Mesenchymal stem cell (in vitro differentiated cells and primary cell): Measurements from ENCODE around the gene UBXN7.

Experiments used
- DNase-seq: peaks from one replicate; pipeline ENCODE4 v3.0.0-alpha.2; 2013
- H2AFZ ChIP-seq: one replicate; pipeline ENCODE4 v1.6.1; 2013; ENCODE audit warnings: low read depth, mild to moderate bottlenecking, control low read depth, inconsistent platforms, low read length, moderate library complexity
- H2AK5ac ChIP-seq: 2 replicates; pipeline ENCODE4 v1.6.1; 2013; ENCODE audit warnings: low read length, moderate library complexity, mild to moderate bottlenecking, inconsistent platforms; ENCODE audit not compliant: severe bottlenecking
- H2BK120ac ChIP-seq: one replicate; pipeline ENCODE4 v1.6.1; 2013; ENCODE audit warnings: low read depth, mild to moderate bottlenecking, inconsistent platforms, low read length, moderate library complexity
- H2BK12ac ChIP-seq, 2 experiments: one replicate each; pipeline ENCODE4 v1.6.1; 2013; ENCODE audit warnings: inconsistent platforms in 2 of 2, low read length in 2 of 2, mild to moderate bottlenecking in 2 of 2, moderate library complexity in 2 of 2, control low read depth in 1 of 2
- H2BK15ac ChIP-seq: one replicate; pipeline ENCODE4 v1.6.1; 2013; ENCODE audit warnings: mild to moderate bottlenecking, low read depth, inconsistent platforms; ENCODE audit not compliant: poor library complexity, severe bottlenecking
- H2BK5ac ChIP-seq: 2 replicates; pipeline ENCODE4 v1.6.1; 2013; ENCODE audit warnings: low read depth, mild to moderate bottlenecking, low read length, control low read depth, inconsistent platforms; ENCODE audit not compliant: poor library complexity, severe bottlenecking
- H3K14ac ChIP-seq, 2 experiments: one replicate each; pipeline ENCODE4 v1.6.1; 2013; ENCODE audit warnings: inconsistent platforms in 2 of 2, low read length in 2 of 2, control low read depth in 1 of 2, mild to moderate bottlenecking in 1 of 2, moderate library complexity in 1 of 2
- H3K18ac ChIP-seq, 2 experiments: one replicate each; pipeline ENCODE4 v1.6.1; 2013; ENCODE audit warnings: inconsistent platforms in 2 of 2, low read length in 2 of 2, control low read depth in 1 of 2, low read depth in 1 of 2, mild to moderate bottlenecking in 1 of 2
- H3K23ac ChIP-seq, 2 experiments: one replicate each; pipeline ENCODE4 v1.6.1; 2013; ENCODE audit warnings: inconsistent platforms in 2 of 2, low read length in 2 of 2, mild to moderate bottlenecking in 2 of 2, moderate library complexity in 2 of 2, control low read depth in 1 of 2
- H3K27ac ChIP-seq: 2 replicates; pipeline ENCODE4 v1.5.1; 2013; ENCODE audit warnings: mild to moderate bottlenecking, moderate library complexity, low read length, control low read depth, inconsistent platforms; ENCODE audit not compliant: poor library complexity, severe bottlenecking
- H3K27me3 ChIP-seq, 2 experiments: 2 replicates each; pipeline versions ENCODE4 v1.6.1 to v1.7.0; 2013; ENCODE audit warnings: low read length in 2 of 2, mild to moderate bottlenecking in 2 of 2, moderate library complexity in 2 of 2, control low read depth in 1 of 2, inconsistent platforms in 1 of 2; ENCODE audit not compliant: control insufficient read depth in 1 of 2, insufficient read depth in 1 of 2
- H3K36me3 ChIP-seq, 2 experiments: 2 replicates each; pipeline versions ENCODE4 v1.6.1 to v1.7.0; 2013; ENCODE audit warnings: low read length in 2 of 2, control low read depth in 1 of 2, inconsistent platforms in 1 of 2, low read depth in 1 of 2, mild to moderate bottlenecking in 1 of 2; ENCODE audit not compliant: insufficient read depth in 2 of 2, control insufficient read depth in 1 of 2
- H3K4ac ChIP-seq, 2 experiments: one replicate each; pipeline ENCODE4 v1.6.1; 2013; ENCODE audit warnings: inconsistent platforms in 2 of 2, low read length in 2 of 2, mild to moderate bottlenecking in 2 of 2, moderate library complexity in 2 of 2, control low read depth in 1 of 2, low read depth in 1 of 2
- H3K4me1 ChIP-seq: 2 replicates; pipeline ENCODE4 v1.6.1; 2013; ENCODE audit warnings: low read depth, low read length, control low read depth; ENCODE audit not compliant: control insufficient read depth, insufficient read depth
- H3K4me2 ChIP-seq: 2 replicates; pipeline ENCODE4 v1.6.1; 2013; ENCODE audit warnings: low read length, mild to moderate bottlenecking, inconsistent platforms; ENCODE audit not compliant: poor library complexity, severe bottlenecking
- H3K4me3 ChIP-seq, 2 experiments: 2 replicates each; pipeline versions ENCODE4 v1.5.1 to v1.7.0; 2013; ENCODE audit warnings: low read length in 2 of 2, mild to moderate bottlenecking in 2 of 2, control low read depth in 1 of 2, low read depth in 1 of 2; ENCODE audit not compliant: insufficient read depth in 1 of 2
- H3K79me1 ChIP-seq: replicated peaks from 2 replicates; pipeline ENCODE4 v1.6.1; 2013; ENCODE audit warnings: mild to moderate bottlenecking, control low read depth, low read length, inconsistent platforms; ENCODE audit not compliant: poor library complexity, severe bottlenecking
- H3K9ac ChIP-seq: 2 replicates; pipeline ENCODE4 v1.7.0; 2013; ENCODE audit warnings: mild to moderate bottlenecking, low read length, moderate library complexity
- H3K9me3 ChIP-seq: 2 replicates; pipeline ENCODE4 v1.7.0; 2013; ENCODE audit warnings: mild to moderate bottlenecking, low read length; ENCODE audit not compliant: control insufficient read depth
- H4K8ac ChIP-seq: one replicate; pipeline ENCODE4 v1.6.1; 2013; ENCODE audit warnings: inconsistent platforms, mild to moderate bottlenecking, low read length, moderate library complexity
- H4K91ac ChIP-seq: one replicate; pipeline ENCODE4 v1.6.1; 2013; ENCODE audit warnings: mild to moderate bottlenecking, low read length, inconsistent platforms
- WGBS: methylation state at CpG from one replicate; pipeline ENCODE4 v1.1.7; 2013; ENCODE audit warnings: mixed read lengths; 5-methylcytosine and 5-hydroxymethylcytosine counted together

UBXN7 gene

DNA sequence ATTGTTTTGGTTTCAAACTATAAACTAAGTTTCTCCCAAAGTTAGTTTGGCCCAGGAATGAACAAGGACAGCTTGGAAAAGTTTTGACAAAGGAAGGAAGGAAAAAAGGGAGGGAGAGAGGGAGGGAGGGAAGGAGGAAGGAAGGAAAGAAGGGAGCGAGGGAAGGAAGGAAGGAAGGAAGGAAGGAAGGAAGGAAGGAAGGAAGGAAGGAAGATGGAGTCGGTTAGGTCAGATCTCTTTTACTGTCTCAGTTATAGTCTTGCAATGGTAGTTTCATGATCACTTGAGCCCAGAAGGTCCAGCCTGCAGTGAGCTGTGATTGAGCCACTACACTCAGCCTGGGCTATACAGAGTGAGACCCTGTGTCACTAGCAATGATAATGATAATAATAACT is 12.3 kb upstream of the UBXN7 start:
- Histone ChIP-seq H3K79me1 (no peaks in the 10 kb centered on the region), H3K27me3 (no peaks in the 10 kb centered on the region), H3K9me3 (no peaks in the 10 kb centered on the region), H4K91ac (no peak overlapping the region), H3K14ac (no peak overlapping the region), H2AFZ (no peak overlapping the region), H3K4me3 (peak overlapping the region in 1 of 2 experiments; percentile 1), H3K27ac (no peak overlapping the region), H3K18ac (no peak overlapping the region), H3K9ac (peak overlapping the region; percentile 38), H3K36me3 (no peaks in the 10 kb centered on the region), H2BK5ac (no peak overlapping the region), H2AK5ac (no peak overlapping the region), H2BK12ac (no peak overlapping the region), H4K8ac (no peak overlapping the region), H2BK120ac (no peak overlapping the region), H3K4me2 (no peak overlapping the region), H3K4ac (no peak overlapping the region), H3K23ac (no peak overlapping the region), H3K4me1 (no peaks in the 10 kb centered on the region), H2BK15ac (no peak overlapping the region)
- DNase-seq, result no peak
- WGBS, result 83% methylated on average over 2 of the region's 2 CpGs

GRCh38 chr3:196440696-196441095 is 8.5 kb upstream of the UBXN7 start:
- H4K91ac ChIP-seq, result no peak overlapping the region
- H2BK15ac ChIP-seq, result no peak overlapping the region
- no peak overlapping the region for H3K4me2 ChIP-seq
- no peaks in the 10 kb centered on the region for H3K36me3 ChIP-seq
- H3K27me3 ChIP-seq, result no peaks in the 10 kb centered on the region
- no peak overlapping the region for H3K4ac ChIP-seq
- no peak overlapping the region for H4K8ac ChIP-seq
- H3K23ac ChIP-seq, result no peak overlapping the region
- peak overlapping the region; percentile 18 for H3K9ac ChIP-seq
- no peak overlapping the region for H3K27ac ChIP-seq
- no peak overlapping the region for H2AFZ ChIP-seq
- no peak overlapping the region for H2AK5ac ChIP-seq
- WGBS, result 70% methylated on average over 3 of the region's 3 CpGs
- no peaks in the 10 kb centered on the region for H3K4me1 ChIP-seq
- no peak overlapping the region for H2BK5ac ChIP-seq
- H3K14ac ChIP-seq, result no peak overlapping the region
- no peaks in the 10 kb centered on the region for H3K9me3 ChIP-seq
- no peak overlapping the region for H3K4me3 ChIP-seq
- no peak overlapping the region for H2BK12ac ChIP-seq
- no peaks in the 10 kb centered on the region for H3K79me1 ChIP-seq
- DNase-seq, result no peak
- H2BK120ac ChIP-seq, result no peak overlapping the region
- H3K18ac ChIP-seq, result no peak overlapping the region

DNA sequence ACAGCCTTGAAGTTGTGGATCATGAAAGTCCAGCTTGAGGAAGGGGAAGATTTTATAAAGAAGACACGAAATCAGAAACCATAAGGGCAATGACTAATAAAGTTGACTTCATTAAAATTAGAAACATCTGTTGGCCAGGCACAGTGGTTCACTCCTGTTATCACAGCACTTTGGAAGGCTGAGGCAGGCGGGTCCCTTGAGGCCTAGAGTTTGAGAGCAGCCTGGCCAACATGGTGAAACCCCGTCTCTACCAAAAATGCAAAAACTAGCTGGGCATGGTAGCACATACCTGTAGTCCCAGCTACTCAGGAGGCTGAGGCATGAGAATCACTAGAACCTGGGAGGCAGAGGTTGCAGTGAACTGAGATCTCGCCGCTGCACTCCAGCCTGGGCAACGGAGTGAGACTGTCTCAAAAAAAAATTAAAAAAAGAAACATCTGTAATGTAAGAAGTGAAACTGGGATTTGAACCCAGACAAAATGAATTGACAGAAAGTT is 7.9 kb upstream of the UBXN7 start:
- no peak overlapping the region for H2BK12ac ChIP-seq
- no peak overlapping the region for H2BK15ac ChIP-seq
- no peak overlapping the region for H3K18ac ChIP-seq
- H2BK5ac ChIP-seq, result no peak overlapping the region
- no peak overlapping the region for H3K23ac ChIP-seq
- no peak overlapping the region for H4K91ac ChIP-seq
- 91% methylated on average over 6 of the region's 6 CpGs for WGBS
- H3K4ac ChIP-seq, result no peak overlapping the region
- no peak overlapping the region for H3K14ac ChIP-seq
- no peak overlapping the region for H2AFZ ChIP-seq
- H3K4me3 ChIP-seq, result peak overlapping the region in 1 of 2 experiments; percentile 29
- no peak overlapping the region for H2AK5ac ChIP-seq
- H2BK120ac ChIP-seq, result no peak overlapping the region
- no peaks in the 10 kb centered on the region for H3K79me1 ChIP-seq
- H3K27ac ChIP-seq, result no peak overlapping the region
- H3K27me3 ChIP-seq, result no peaks in the 10 kb centered on the region
- no peak overlapping the region for H4K8ac ChIP-seq
- no peak for DNase-seq
- H3K36me3 ChIP-seq, result no peaks in the 10 kb centered on the region
- no peak overlapping the region for H3K4me2 ChIP-seq
- H3K4me1 ChIP-seq, result no peaks in the 10 kb centered on the region
- H3K9ac ChIP-seq, result peak overlapping the region; percentile 55
- no peaks in the 10 kb centered on the region for H3K9me3 ChIP-seq

- Histone ChIP-seq H4K8ac (peak overlapping the region; percentile 63), H3K4ac (peak overlapping the region; percentile 55 to 95), H3K79me1 (no peaks in the 10 kb centered on the region), H3K23ac (no peak overlapping the region), H3K36me3 (peaks cover 7 to 14% of the 10 kb centered on the region in 2 experiments), H4K91ac (peak overlapping the region; percentile 62), H3K4me2 (peak overlapping the region; percentile 46), H2BK15ac (no peak overlapping the region), H2BK12ac (peak overlapping the region in 1 of 2 experiments; percentile 10), H3K4me3 (peak overlapping the region; percentile 81 to 95), H3K27ac (peak overlapping the region; percentile 77), H3K9me3 (no peaks in the 10 kb centered on the region), H3K18ac (peak overlapping the region; percentile 23 to 95), H2BK5ac (peak overlapping the region; percentile 86), H2AK5ac (no peak overlapping the region), H3K9ac (peak overlapping the region; percentile 96), H2BK120ac (peak overlapping the region; percentile 56), H3K27me3 (no peaks in the 10 kb centered on the region), H2AFZ (peak overlapping the region; percentile 60), H3K14ac (peak overlapping the region in 1 of 2 experiments; percentile 93), H3K4me1 (peaks cover 3% of the 10 kb centered on the region)
- peak; percentile 77 for DNase-seq
- 4% methylated on average over 44 of the region's 50 CpGs for WGBS
Measured at GRCh38 chr3:196431181-196432136, 768 bp downstream of the UBXN7 start.
